GM12801 (cell line): Measurements from ENCODE around the gene CCDC170.

Source experiments
- CTCF ChIP-seq: IDR thresholded peaks from one replicate; pipeline ENCODE4 v1.5.1; 2011; ENCODE audit warnings: control low read depth; ENCODE audit not compliant: insufficient read length; ENCODE audit errors: extremely low read depth

The CCDC170 gene

GRCh38 chr6:151498327-151498726 is 4.5 kb downstream of the CCDC170 start:
- TF ChIP-seq CTCF, result no peak

DNA sequence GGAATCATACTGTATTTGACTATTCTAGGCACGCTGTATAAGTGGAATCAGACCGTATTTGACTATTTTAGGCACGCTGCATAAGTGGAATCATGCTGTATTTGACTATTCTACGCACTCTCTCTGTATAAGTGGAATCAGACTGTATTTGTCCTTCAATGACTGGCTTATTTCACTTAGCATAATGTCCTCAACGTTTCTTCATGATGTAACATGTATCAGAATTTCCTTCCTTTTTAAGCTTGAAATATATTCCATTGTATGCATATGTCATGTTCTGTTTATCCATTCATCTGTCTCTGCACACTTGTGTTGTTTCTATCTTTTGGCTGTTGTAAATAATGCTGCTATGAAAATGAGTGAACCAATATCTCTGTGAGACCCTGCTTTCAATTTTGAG is 5.7 kb downstream of the CCDC170 start:
- TF ChIP-seq CTCF, result no peak

DNA sequence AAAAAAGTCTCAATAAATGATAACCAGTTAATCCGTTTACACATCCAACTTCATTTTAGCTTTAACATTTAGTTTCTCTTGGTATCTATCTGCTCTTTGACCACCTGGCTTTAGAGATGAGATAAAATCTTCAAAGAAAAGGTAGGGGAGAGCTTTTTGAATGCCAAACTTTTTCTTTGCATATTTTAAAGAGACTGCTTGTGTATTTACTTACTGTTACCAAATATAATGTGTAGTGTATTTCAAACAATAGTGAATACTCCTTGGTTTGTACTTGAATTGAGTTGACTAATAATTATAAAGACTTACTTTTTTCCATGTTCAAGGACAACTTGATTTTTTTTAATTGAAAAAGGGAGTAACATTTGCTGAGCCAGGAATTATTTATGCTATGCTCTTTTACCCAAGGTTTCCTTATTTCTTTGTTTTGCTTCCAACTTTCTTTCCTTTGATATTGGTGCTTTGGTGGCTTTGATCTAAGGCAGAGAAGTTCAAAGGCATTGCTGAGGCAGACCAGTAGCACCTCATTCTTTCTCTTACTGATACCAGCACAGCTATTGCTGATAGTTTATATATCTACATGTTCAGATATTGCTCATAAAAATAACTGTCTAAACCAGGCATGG is 7.8 kb downstream of the CCDC170 start:
- TF ChIP-seq CTCF, result no peak

DNA sequence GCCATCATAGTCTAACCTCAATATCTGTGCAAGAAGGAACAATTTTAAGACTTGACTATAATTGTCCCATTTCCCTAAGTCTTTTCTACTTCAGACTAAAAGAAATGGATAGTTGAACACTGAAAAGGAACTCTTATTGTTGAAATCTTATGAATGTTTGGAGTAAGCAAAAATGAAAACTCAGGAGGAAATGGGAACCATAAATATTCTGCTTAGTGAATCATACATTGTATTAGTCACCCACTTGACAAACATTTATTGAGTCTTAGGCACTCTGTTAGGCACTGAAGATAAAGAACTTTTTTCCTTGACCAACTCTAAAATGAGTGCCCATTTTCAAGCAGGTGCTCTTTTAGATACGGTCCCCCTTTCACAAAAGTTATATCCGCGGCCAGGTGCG is 8.7 kb downstream of the CCDC170 start:
- TF ChIP-seq CTCF, result no peak

- TF ChIP-seq CTCF, result no peak
Measured at GRCh38 chr6:151506761-151507160, 12.9 kb downstream of the CCDC170 start.

GRCh38 chr6:151509048-151509447 is 15.2 kb downstream of the CCDC170 start:
- TF ChIP-seq CTCF, result no peak

- no peak for TF ChIP-seq CTCF
Measured at GRCh38 chr6:151512481-151512880, 18.7 kb downstream of the CCDC170 start.
